HEK293 (cell line): ENCODE results near the gene SPATA4.

Experiments used
- GLI2 ChIP-seq: fragments of 450-650 bp; formaldehyde crosslinking; IDR thresholded peaks from 2 replicates; pipeline ENCODE4; 2017; ENCODE audit warnings: missing biosample characterization, missing genetic modification characterization, low read depth, borderline replicate concordance
- KLF8 ChIP-seq: fragments of 450-650 bp; formaldehyde crosslinking; IDR thresholded peaks from 2 replicates; pipeline ENCODE4 v1.5.1; 2016; ENCODE audit warnings: missing biosample characterization, missing genetic modification characterization
- OSR2 ChIP-seq: fragments of 450-650 bp; formaldehyde crosslinking; IDR thresholded peaks from 2 replicates; pipeline ENCODE4 v1.5.1; 2016; ENCODE audit warnings: missing biosample characterization, missing genetic modification characterization
- PRDM10 ChIP-seq: fragments of 450-650 bp; formaldehyde crosslinking; IDR thresholded peaks from 2 replicates; pipeline ENCODE4 v1.5.1; 2016; ENCODE audit warnings: missing biosample characterization, missing genetic modification characterization
- REST ChIP-seq: fragments of 450-650 bp; formaldehyde crosslinking; IDR thresholded peaks from 2 replicates; pipeline ENCODE4 v1.5.1; 2016; ENCODE audit warnings: missing biosample characterization, missing genetic modification characterization
- SCRT1 ChIP-seq: fragments of 450-650 bp; formaldehyde crosslinking; IDR thresholded peaks from 2 replicates; pipeline ENCODE4 v1.5.1; 2016; ENCODE audit warnings: missing biosample characterization, missing genetic modification characterization, borderline replicate concordance
- SCRT2 ChIP-seq: fragments of 450-650 bp; formaldehyde crosslinking; IDR thresholded peaks from 2 replicates; pipeline ENCODE4 v1.5.1; 2016; ENCODE audit warnings: missing biosample characterization, missing genetic modification characterization
- SP7 ChIP-seq: fragments of 450-650 bp; formaldehyde crosslinking; IDR thresholded peaks from 2 replicates; pipeline ENCODE4 v1.5.1; 2016; ENCODE audit warnings: missing biosample characterization, missing genetic modification characterization
- WT1 ChIP-seq: fragments of 450-650 bp; formaldehyde crosslinking; IDR thresholded peaks from 2 replicates; pipeline ENCODE4 v1.5.1; 2016; ENCODE audit warnings: missing biosample characterization, missing genetic modification characterization
- YY1 ChIP-seq: fragments of 450-650 bp; formaldehyde crosslinking; IDR thresholded peaks from 2 replicates; pipeline ENCODE4 v1.5.1; 2018; ENCODE audit warnings: missing biosample characterization, missing genetic modification characterization
- ZBTB48 ChIP-seq: fragments of 450-650 bp; formaldehyde crosslinking; IDR thresholded peaks from 2 replicates; pipeline ENCODE4 v1.5.1; 2016; ENCODE audit warnings: missing biosample characterization, missing genetic modification characterization
- ZBTB7A ChIP-seq: fragments of 450-650 bp; formaldehyde crosslinking; IDR thresholded peaks from 2 replicates; pipeline ENCODE4 v1.5.1; 2016; ENCODE audit warnings: low read depth, missing biosample characterization, missing genetic modification characterization
- ZEB2 ChIP-seq: fragments of 450-650 bp; formaldehyde crosslinking; IDR thresholded peaks from 2 replicates; pipeline ENCODE4 v1.5.1; 2016; ENCODE audit warnings: missing biosample characterization, missing genetic modification characterization
- ZFHX2 ChIP-seq: fragments of 450-650 bp; formaldehyde crosslinking; conservative IDR thresholded peaks from 2 replicates; pipeline ENCODE4 v1.5.1; 2016; ENCODE audit warnings: missing biosample characterization, missing genetic modification characterization
- ZFP69B ChIP-seq: fragments of 450-650 bp; formaldehyde crosslinking; IDR thresholded peaks from 2 replicates; pipeline ENCODE4 v1.5.1; 2016; ENCODE audit warnings: missing biosample characterization, missing genetic modification characterization
- ZNF10 ChIP-seq: fragments of 450-650 bp; formaldehyde crosslinking; IDR thresholded peaks from 2 replicates; pipeline ENCODE4 v1.5.1; 2017; ENCODE audit warnings: missing biosample characterization, missing genetic modification characterization
- ZNF132 ChIP-seq: fragments of 450-650 bp; formaldehyde crosslinking; IDR thresholded peaks from 2 replicates; pipeline ENCODE4 v1.5.1; 2017; ENCODE audit warnings: missing biosample characterization, missing genetic modification characterization, borderline replicate concordance
- ZNF2 ChIP-seq: fragments of 450-650 bp; formaldehyde crosslinking; IDR thresholded peaks from 2 replicates; pipeline ENCODE4 v1.5.1; 2016; ENCODE audit warnings: missing biosample characterization, missing genetic modification characterization
- ZNF239 ChIP-seq: fragments of 450-650 bp; formaldehyde crosslinking; IDR thresholded peaks from 2 replicates; pipeline ENCODE4 v1.5.1; 2016; ENCODE audit warnings: missing biosample characterization, missing genetic modification characterization
- ZNF335 ChIP-seq: fragments of 450-650 bp; formaldehyde crosslinking; conservative IDR thresholded peaks from 2 replicates; pipeline ENCODE4 v1.5.1; 2016; ENCODE audit warnings: missing biosample characterization, missing genetic modification characterization
- ZNF391 ChIP-seq: fragments of 450-650 bp; formaldehyde crosslinking; IDR thresholded peaks from 2 replicates; pipeline ENCODE4 v1.5.1; 2016; ENCODE audit warnings: low read depth, missing biosample characterization, missing genetic modification characterization, borderline replicate concordance
- ZNF394 ChIP-seq: fragments of 450-650 bp; formaldehyde crosslinking; IDR thresholded peaks from 2 replicates; pipeline ENCODE4 v1.5.1; 2016; ENCODE audit warnings: missing biosample characterization, missing genetic modification characterization, mild to moderate bottlenecking, moderate library complexity, borderline replicate concordance
- ZNF398 ChIP-seq: fragments of 450-650 bp; formaldehyde crosslinking; IDR thresholded peaks from 2 replicates; pipeline ENCODE4 v1.5.1; 2017; ENCODE audit warnings: missing biosample characterization, missing genetic modification characterization
- ZNF558 ChIP-seq: fragments of 450-650 bp; formaldehyde crosslinking; IDR thresholded peaks from 2 replicates; pipeline ENCODE4 v1.5.1; 2016; ENCODE audit warnings: missing biosample characterization, missing genetic modification characterization
- ZNF571 ChIP-seq: fragments of 450-650 bp; formaldehyde crosslinking; IDR thresholded peaks from 2 replicates; pipeline ENCODE4 v1.5.0; 2017; ENCODE audit warnings: missing biosample characterization, missing genetic modification characterization
- ZNF600 ChIP-seq: fragments of 450-650 bp; formaldehyde crosslinking; IDR thresholded peaks from 2 replicates; pipeline ENCODE4 v1.5.1; 2016; ENCODE audit warnings: missing biosample characterization, missing genetic modification characterization
- ZNF629 ChIP-seq: fragments of 450-650 bp; formaldehyde crosslinking; IDR thresholded peaks from 2 replicates; pipeline ENCODE4 v1.5.1; 2017; ENCODE audit warnings: missing biosample characterization, missing genetic modification characterization
- ZNF837 ChIP-seq: fragments of 450-650 bp; formaldehyde crosslinking; IDR thresholded peaks from 2 replicates; pipeline ENCODE4 v1.5.1; 2016; ENCODE audit warnings: missing biosample characterization, missing genetic modification characterization

The SPATA4 gene

GRCh38 chr4:176195184-176195978 is at the start of gene SPATA4 (continued):
- TF ChIP-seq OSR2: no peak
- TF ChIP-seq ZFP69B: no peak
- peak; percentile 32; the same call in 1 of the 2 replicates for TF ChIP-seq KLF8 (tag by site-specific recombination)
- peak; percentile 25; the same call in 1 of the 2 replicates for TF ChIP-seq ZBTB48
- TF ChIP-seq ZNF2: 0 out of 2 replicates have a peak, but pooled peaks have one; percentile 27
- TF ChIP-seq WT1 (tag by site-specific recombination): no peak
- no peak for TF ChIP-seq ZNF558 (tag by site-specific recombination)
- TF ChIP-seq ZBTB7A (tag by site-specific recombination): no peak
- TF ChIP-seq ZNF600: peak; percentile 95
- TF ChIP-seq ZNF10: peak; percentile 65; the same call in 1 of the 2 replicates
- TF ChIP-seq ZEB2 (tag by site-specific recombination): peak; percentile 36; the same call in 1 of the 2 replicates
- peak; percentile 97 for TF ChIP-seq SCRT1 (tag by site-specific recombination)
- TF ChIP-seq PRDM10 (tag by site-specific recombination): peak; percentile 76
- peak; percentile 52 for TF ChIP-seq ZNF398 (tag by site-specific recombination)
- TF ChIP-seq ZNF335 (tag by site-specific recombination): peak; percentile 85
- no peak for TF ChIP-seq REST (tag by site-specific recombination)
- 0 out of 2 replicates have a peak, but pooled peaks have one; percentile 6 for TF ChIP-seq ZFHX2 (tag by site-specific recombination)
- TF ChIP-seq SP7 (tag by site-specific recombination): 0 out of 2 replicates have a peak, but pooled peaks have one; percentile 29
- no peak for TF ChIP-seq ZNF837 (tag by site-specific recombination)
- no peak for TF ChIP-seq ZNF132 (tag by site-specific recombination)
- TF ChIP-seq ZNF391 (tag by site-specific recombination): no peak
- TF ChIP-seq ZNF394 (tag by site-specific recombination): peak; percentile 78
- TF ChIP-seq ZNF571 (tag by site-specific recombination): no peak
- peak; percentile 77 for TF ChIP-seq YY1
- TF ChIP-seq ZNF239 (tag by site-specific recombination): no peak
- peak; percentile 99 for TF ChIP-seq SCRT2 (tag by site-specific recombination)
- no peak for TF ChIP-seq GLI2
- peak; percentile 43; the same call in 1 of the 2 replicates for TF ChIP-seq ZNF629
